PFSK-1 (cell line): Measurements from ENCODE around the gene SLC4A7.

Experiments used
- FOXP2 ChIP-seq: optimal IDR thresholded peaks from 2 replicates; pipeline ENCODE3; 2011; ENCODE audit warnings: borderline replicate concordance, control low read depth, inconsistent platforms; ENCODE audit not compliant: insufficient read depth; ENCODE audit errors: extremely low read length, extremely low read depth
- POLR2AphosphoS5 ChIP-seq: IDR thresholded peaks from 2 replicates; pipeline ENCODE4 v1.6.1; 2012; ENCODE audit warnings: low read depth, mild to moderate bottlenecking, control low read depth, low read length, moderate library complexity
- REST ChIP-seq, 2 experiments: IDR thresholded peaks; 2 replicates each; pipeline versions ENCODE4 v1.6.1 to v1.8.0; 2011 to 2012; ENCODE audit warnings: low read depth in 2 of 2, low read length in 2 of 2, control low read depth in 1 of 2, inconsistent platforms in 1 of 2, mild to moderate bottlenecking in 1 of 2, moderate library complexity in 1 of 2; ENCODE audit not compliant: insufficient read depth in 1 of 2
- SIN3A ChIP-seq: IDR thresholded peaks from 2 replicates; pipeline ENCODE4 v1.6.1; 2012; ENCODE audit warnings: mild to moderate bottlenecking, low read length, moderate library complexity, borderline replicate concordance; ENCODE audit not compliant: insufficient read depth
- TAF1 ChIP-seq: IDR thresholded peaks from 2 replicates; pipeline ENCODE4 v1.6.1; 2012; ENCODE audit warnings: low read length, control low read depth, borderline replicate concordance; ENCODE audit not compliant: insufficient read depth

Gene SLC4A7

GRCh38 chr3:27392950-27393679, 91.1 kb downstream of the SLC4A7 start:
- no peak for TF ChIP-seq TAF1
- no peak for TF ChIP-seq FOXP2

GRCh38 chr3:27391796-27392195, 92.4 kb downstream of the SLC4A7 start:
- no peak for TF ChIP-seq SIN3A
- TF ChIP-seq FOXP2 = no peak
- TF ChIP-seq REST (IDR thresholded peaks at IDR 0.05; ENCODE audit: insufficient read depth in 1 of 2, low read depth in 2 of 2, low read length in 2 of 2) = no peak
- TF ChIP-seq TAF1 = no peak
- no peak for TF ChIP-seq POLR2AphosphoS5

- TF ChIP-seq REST (IDR thresholded peaks at IDR 0.05; ENCODE audit: insufficient read depth in 1 of 2, low read depth in 2 of 2, low read length in 2 of 2) (no peak), POLR2AphosphoS5 (no peak), SIN3A (no peak), FOXP2 (no peak), TAF1 (no peak)
These were observed 96.6 kb downstream of the SLC4A7 start for GRCh38 chr3:27387625-27388024.

GRCh38 chr3:27385504-27385903, 98.7 kb downstream of the SLC4A7 start:
- TF ChIP-seq TAF1 (no peak), FOXP2 (no peak), REST (IDR thresholded peaks at IDR 0.05; ENCODE audit: insufficient read depth in 1 of 2, low read depth in 2 of 2, low read length in 2 of 2) (no peak), POLR2AphosphoS5 (no peak), SIN3A (no peak)

GRCh38 chr3:27384191-27384590, 100.0 kb downstream of the SLC4A7 start:
- TF ChIP-seq REST (IDR thresholded peaks at IDR 0.05; ENCODE audit: insufficient read depth in 1 of 2, low read depth in 2 of 2, low read length in 2 of 2) (no peak), FOXP2 (no peak), POLR2AphosphoS5 (no peak), TAF1 (no peak), SIN3A (no peak)
